Ovary (tissue), 3 donors: ENCODE data around the gene CPVL.

Source experiments
- CTCF ChIP-seq, 3 donors: fragments of 450-650 bp in 2 of 3; fragments of 200-600 bp in 1 of 3; IDR thresholded peaks; one replicate each; pipeline versions ENCODE4 v1.5.1 to v1.8.0; 2016 to 2022; ENCODE audit warnings: antibody characterized with exemption in 3 of 3, mild to moderate bottlenecking in 1 of 3
- EP300 ChIP-seq: sonication (generic); formaldehyde crosslinking; IDR thresholded peaks from one replicate; pipeline ENCODE4 v1.6.1; 2017; ENCODE audit warnings: antibody characterized with exemption
- POLR2A ChIP-seq: fragments of 450-650 bp; IDR thresholded peaks from one replicate; pipeline ENCODE4 v1.6.1; 2017; ENCODE audit warnings: antibody characterized with exemption, mild to moderate bottlenecking, moderate library complexity
- donor health status: DM: no; HTN: no; CAD: no.

- TF ChIP-seq CTCF (IDR thresholded peaks at IDR 0.05) (no peak), EP300 (no peak), POLR2A (no peak)
Observed at GRCh38 chr7:28983396-28984190, 162.7 kb downstream of the CPVL start.
